Measurements from ENCODE around the gene PRUNE2.

PRUNE2 gene

GRCh38 chr9:76649894-76650293 lies 256.0 kb downstream of the PRUNE2 start:
- DNase-seq, result no peak

DNA sequence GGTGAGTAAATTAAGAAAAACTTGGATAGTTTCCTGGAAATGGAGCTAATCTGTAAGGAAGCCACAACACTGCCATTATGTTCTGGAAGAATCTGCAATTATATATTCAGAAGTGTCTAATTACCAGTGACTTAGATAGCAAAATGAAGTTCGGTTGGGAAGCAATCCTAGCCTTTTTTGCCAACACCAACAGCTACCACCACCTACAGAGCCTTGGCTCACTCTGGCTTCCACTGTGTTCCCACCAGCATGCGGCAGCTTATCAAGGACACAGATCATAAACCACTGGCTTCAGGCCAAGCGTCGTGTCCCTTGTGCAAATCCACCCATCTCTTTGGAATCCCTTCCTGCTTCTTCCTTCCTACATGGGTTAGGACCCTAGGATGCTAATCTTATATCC lies 259.7 kb downstream of the PRUNE2 start:
- DNase-seq, result no peak

- no peak for DNase-seq
Measured at GRCh38 chr9:76644647-76645250, 261.2 kb downstream of the PRUNE2 start.

- no peak for DNase-seq
Measured at GRCh38 chr9:76644171-76644570, 261.7 kb downstream of the PRUNE2 start.

GRCh38 chr9:76643399-76644117 lies 262.4 kb downstream of the PRUNE2 start:
- DNase-seq, result no peak

DNA sequence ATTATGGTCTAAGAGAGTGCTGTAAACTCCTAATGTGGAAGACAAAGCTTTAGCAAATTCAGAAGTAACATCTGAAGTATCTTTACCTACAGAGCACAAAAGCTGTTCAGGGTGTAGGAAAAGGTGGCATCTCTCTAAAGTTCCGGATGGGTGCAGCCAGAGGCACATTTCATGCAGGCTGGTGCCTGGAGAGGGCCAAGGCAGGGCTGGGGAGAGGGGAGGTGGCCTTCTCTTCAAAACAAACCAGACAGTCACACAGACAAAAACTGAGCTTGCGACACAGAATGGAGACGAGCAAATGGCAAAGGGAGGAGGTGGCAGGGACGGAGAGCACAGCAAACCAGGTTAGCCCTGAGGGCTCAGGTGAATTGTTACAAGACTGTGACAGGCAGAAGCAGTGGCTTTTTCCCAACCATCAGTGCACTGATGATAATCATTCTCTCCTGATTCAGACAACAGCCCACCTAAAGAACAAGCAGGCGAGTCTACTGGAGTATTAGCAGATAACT lies 263.2 kb downstream of the PRUNE2 start:
- no peak for DNase-seq

- DNase-seq, result no peak
Measured at GRCh38 chr9:76642074-76642473, 263.8 kb downstream of the PRUNE2 start.

GRCh38 chr9:76638001-76638400 lies 267.9 kb downstream of the PRUNE2 start:
- DNase-seq, result no peak

- no peak for DNase-seq
Measured at GRCh38 chr9:76637416-76637815, 268.5 kb downstream of the PRUNE2 start.

DNA sequence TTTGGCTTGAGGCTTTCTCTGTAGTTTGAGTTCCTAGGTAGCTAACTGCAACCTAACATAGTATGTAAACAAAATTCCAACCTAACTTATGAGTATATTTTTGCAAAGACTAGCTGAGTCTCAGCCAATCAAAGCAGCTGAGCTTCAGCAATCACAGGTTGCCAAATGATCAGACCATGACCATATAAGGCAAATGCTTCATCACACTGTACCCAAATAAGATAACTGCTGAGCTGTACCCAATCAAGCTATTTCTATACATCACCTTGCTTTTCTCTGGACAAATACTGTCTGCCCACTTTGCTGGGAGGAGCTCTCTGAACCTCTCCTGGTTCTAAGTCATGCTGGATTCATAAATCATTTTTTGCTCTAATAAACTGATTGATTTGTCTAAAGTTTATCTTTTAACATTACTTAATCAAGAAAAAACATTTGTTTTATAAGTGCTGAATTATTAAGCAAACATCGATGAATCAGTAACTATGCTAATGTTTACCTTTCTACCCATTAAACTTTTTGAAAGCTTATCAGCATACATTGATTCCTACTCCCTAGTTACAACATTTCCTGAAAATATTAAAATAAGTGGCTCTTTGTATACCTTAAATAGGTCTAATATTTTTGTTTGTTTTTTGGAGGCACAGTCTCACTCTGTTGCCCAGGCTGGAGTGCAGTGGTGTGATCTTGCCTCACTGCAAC lies 271.4 kb downstream of the PRUNE2 start:
- DNase-seq, result no peak

- no peak for DNase-seq
Measured at GRCh38 chr9:76630916-76631315, 275.0 kb downstream of the PRUNE2 start.

- no peak for DNase-seq
Measured at GRCh38 chr9:76629205-76629990, 276.5 kb downstream of the PRUNE2 start.

- no peak for DNase-seq
Measured at GRCh38 chr9:76628155-76628554, 277.8 kb downstream of the PRUNE2 start.

DNA sequence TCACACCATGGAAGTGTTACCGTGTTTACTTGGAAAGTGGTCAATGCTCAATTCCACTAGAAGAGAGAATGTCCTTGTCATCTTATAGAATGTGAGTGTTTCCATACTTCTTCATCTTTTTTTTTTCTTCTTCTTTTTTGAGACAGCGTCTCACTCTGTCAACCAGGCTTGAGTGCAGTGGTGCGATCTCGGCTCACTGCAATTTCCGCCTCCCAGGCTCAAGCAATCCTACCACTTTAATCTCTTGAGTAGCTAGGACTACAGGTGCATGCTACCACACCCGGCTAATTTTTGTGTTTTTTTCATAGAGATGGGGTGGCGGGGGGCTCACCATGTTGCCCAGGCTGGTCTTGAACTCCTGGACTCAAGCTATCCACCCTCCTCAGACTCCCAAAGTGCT lies 278.9 kb downstream of the PRUNE2 start:
- DNase-seq, result no peak

DNA sequence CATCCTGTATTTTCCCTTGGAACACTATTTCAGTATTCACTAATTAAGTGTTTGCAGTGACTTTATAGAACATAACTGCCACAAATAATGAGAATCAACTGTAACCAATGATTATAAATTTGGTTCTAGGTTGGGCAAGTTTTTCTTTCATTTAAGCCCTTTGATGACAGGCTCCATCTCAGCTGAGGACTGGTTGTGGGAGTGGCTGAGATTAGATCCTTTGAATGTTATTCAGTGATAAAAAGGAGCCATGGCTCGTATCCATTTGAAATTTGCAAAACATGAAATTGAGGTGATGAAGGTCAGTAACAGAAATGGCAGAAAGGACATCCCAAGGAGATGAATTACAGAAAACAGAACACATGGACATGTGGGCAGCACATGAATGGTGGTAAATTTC lies 279.8 kb downstream of the PRUNE2 start:
- DNase-seq, result no peak

GRCh38 chr9:76624391-76625048 lies 281.4 kb downstream of the PRUNE2 start:
- DNase-seq, result no peak

- no peak for DNase-seq
Measured at GRCh38 chr9:76620996-76621395, 284.9 kb downstream of the PRUNE2 start.

- DNase-seq, result no peak
Measured at GRCh38 chr9:76620581-76620980, 285.3 kb downstream of the PRUNE2 start.

- no peak for DNase-seq
Measured at GRCh38 chr9:76619640-76620039, 286.3 kb downstream of the PRUNE2 start.

- DNase-seq, result no peak
Measured at GRCh38 chr9:76619197-76619596, 286.7 kb downstream of the PRUNE2 start.

DNA sequence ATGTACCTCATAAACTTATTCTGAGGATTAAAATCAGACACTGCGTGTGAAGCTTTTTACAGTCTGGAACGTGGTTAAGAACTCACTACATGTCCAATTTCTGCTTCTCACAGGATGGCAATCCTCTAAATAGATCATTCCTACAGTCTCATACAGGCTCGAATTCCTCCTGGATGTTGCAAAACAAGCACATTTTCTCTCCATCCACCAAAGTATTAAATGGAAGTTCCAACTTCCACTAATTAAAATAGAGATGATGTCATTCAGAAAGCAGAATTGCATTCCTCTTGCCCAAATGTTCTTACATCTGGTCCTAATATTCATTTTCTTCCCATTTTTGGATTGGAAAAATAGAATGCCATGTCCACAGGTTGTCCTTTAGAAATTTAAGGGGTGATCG lies 287.2 kb downstream of the PRUNE2 start:
- DNase-seq, result no peak

GRCh38 chr9:76617497-76618175 lies 288.3 kb downstream of the PRUNE2 start:
- DNase-seq, result no peak
